Right atrium auricular region (tissue), 2 donors: ENCODE data around the gene CDKAL1. TPM values are rescaled to one million over a fixed set of nuclear protein-coding genes. Genes with fewer than 3 reads are reported as not detected.

Experiments
- DNase-seq: peaks from one replicate; pipeline ENCODE4 v3.0.0-alpha.2; 2019; ENCODE audit warnings: low spot score
- H3K27ac ChIP-seq, 2 donors: fragments of 200-600 bp; sonication (generic); 1 replicate in 1 of 2; 2 replicates in 1 of 2; pipeline ENCODE4 v1.5.1; 2016 to 2019
- H3K27me3 ChIP-seq, 2 donors: fragments of 200-600 bp; sonication (generic); one replicate each; pipeline versions ENCODE4 v1.5.1 to v1.6.0; 2017 to 2019
- H3K36me3 ChIP-seq: fragments of 200-600 bp; sonication (generic); one replicate; pipeline ENCODE4 v1.5.1; 2016
- H3K4me1 ChIP-seq, 2 donors: fragments of 200-600 bp; sonication (generic); one replicate each; pipeline versions ENCODE4 v1.5.1 to v1.6.0; 2017 to 2019
- H3K4me3 ChIP-seq, 2 donors: fragments of 200-600 bp; sonication (generic); 1 replicate in 1 of 2; 2 replicates in 1 of 2; pipeline ENCODE4 v1.5.1; 2017 to 2019; ENCODE audit warnings: mild to moderate bottlenecking in 1 of 2, moderate library complexity in 1 of 2
- H3K9me3 ChIP-seq, 2 donors: fragments of 200-600 bp; sonication (generic); one replicate each; pipeline ENCODE4 v1.5.1; 2019
- CTCF ChIP-seq, 2 donors: fragments of 200-600 bp; sonication (generic); IDR thresholded peaks; one replicate each; pipeline ENCODE4 v1.5.1; 2019; ENCODE audit warnings: antibody characterized with exemption in 2 of 2
- total RNA-seq, 2 donors: library from RNA; depleted of rRNA; stranded (reverse); fragments of >200 nt; gene quantifications; one replicate each; pipeline ENCODE4 v1.1.0, GENCODE V29; 2016

CDKAL1 gene
- total RNA-seq, 2 donors from 2014 or later = 8.8 to 10.5 TPM

DNA sequence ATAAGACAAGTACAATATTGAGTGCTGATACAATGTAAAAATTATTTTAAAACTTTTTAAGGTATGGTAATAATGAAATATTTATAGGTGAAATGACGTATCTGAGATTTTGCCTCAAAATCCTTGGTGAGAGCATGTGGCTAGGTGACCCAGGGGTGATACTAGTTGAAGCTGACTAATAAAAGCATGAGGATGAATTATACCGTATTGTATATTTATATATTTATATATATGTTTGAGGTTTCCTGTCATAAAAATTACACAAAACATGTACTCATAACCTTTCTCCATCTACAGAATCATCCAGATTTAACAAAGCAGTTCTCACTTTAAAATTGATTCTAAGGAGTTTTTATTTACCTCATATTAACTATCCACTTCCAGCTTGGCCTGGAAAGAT, 358.1 kb downstream of the CDKAL1 start:
- no peaks in the 10 kb centered on the region for H3K4me1 ChIP-seq
- no peak for TF ChIP-seq CTCF (IDR thresholded peaks at IDR 0.05)
- H3K36me3 ChIP-seq = no peaks in the 10 kb centered on the region
- DNase-seq = no peak
- H3K9me3 ChIP-seq = no peaks in the 10 kb centered on the region
- no peak overlapping the region for H3K4me3 ChIP-seq
- H3K27ac ChIP-seq = no peak overlapping the region
- no peaks in the 10 kb centered on the region for H3K27me3 ChIP-seq

- Histone ChIP-seq H3K36me3 (no peaks in the 10 kb centered on the region), H3K4me3 (no peak overlapping the region)
- DNase-seq = no peak
Measured at GRCh38 chr6:20893412-20893811, 359.2 kb downstream of the CDKAL1 start.

DNA sequence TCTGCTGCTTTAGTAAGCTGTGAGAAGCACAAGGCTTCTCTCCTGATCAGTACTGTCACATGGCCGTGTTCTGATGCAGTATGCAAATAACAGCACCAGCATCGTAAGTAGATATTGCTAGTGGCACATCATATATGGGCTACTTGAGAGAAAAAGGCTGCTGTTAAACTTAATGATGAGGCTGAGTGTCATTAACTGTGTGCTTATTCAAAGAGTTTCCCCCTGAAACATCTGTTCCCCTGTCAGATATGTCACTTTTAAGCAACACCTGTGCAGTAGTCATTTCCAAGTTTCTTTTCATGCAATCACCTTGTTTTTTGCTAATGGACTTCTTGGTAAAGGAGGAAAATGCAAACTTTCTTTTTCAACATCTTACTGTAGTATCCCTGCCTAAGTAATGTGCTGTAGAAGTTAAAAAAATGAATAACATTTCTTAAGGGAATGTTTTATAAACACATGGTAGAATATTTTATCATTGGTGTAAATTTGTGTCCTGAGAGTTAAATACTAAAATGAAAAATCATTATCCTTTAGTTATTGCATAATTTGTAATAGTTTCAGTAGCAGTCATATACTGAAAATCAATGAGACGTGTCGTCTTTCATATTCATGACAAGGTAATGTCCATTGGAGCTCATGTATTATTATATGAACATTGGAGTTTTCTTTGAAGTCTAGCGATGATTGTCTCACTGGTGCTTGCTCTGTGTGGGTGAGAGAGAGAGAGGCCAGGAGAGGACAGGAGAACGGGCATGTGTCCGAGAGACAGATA, 366.3 kb downstream of the CDKAL1 start:
- no peak for TF ChIP-seq CTCF (IDR thresholded peaks at IDR 0.05)
- H3K9me3 ChIP-seq = no peaks in the 10 kb centered on the region
- no peaks in the 10 kb centered on the region for H3K27me3 ChIP-seq
- H3K36me3 ChIP-seq = no peaks in the 10 kb centered on the region
- H3K4me3 ChIP-seq = no peak overlapping the region
- no peak overlapping the region for H3K27ac ChIP-seq
- DNase-seq = no peak
- no peaks in the 10 kb centered on the region for H3K4me1 ChIP-seq

More at GRCh38 chr6:20893412-20893811, 359.2 kb downstream of the CDKAL1 start:
- Histone ChIP-seq H3K27me3 (no peaks in the 10 kb centered on the region), H3K27ac (no peak overlapping the region), H3K4me1 (no peaks in the 10 kb centered on the region), H3K9me3 (no peaks in the 10 kb centered on the region)
- TF ChIP-seq CTCF (IDR thresholded peaks at IDR 0.05) = no peak

DNA sequence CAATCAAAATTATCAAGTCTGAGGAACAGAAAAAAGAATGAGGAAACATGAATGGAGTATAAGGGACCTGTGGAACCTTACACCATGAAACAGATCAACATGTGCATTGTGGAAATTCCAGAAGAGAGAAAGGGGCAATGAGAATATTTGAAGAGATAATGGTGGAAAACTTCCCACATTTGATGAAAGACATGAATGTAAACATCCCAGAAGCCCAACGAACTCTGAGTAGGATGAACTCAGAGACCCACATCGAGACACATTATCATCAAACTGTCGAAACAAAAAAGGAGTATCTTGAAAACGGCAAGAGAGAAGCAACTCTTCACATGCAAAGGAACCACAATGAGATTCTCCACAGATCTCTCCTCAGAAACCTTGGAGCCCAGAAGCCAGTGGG, 371.1 kb downstream of the CDKAL1 start:
- Histone ChIP-seq H3K36me3 (no peaks in the 10 kb centered on the region), H3K27me3 (no peaks in the 10 kb centered on the region), H3K27ac (no peak overlapping the region), H3K9me3 (no peaks in the 10 kb centered on the region), H3K4me3 (no peak overlapping the region), H3K4me1 (no peaks in the 10 kb centered on the region)
- DNase-seq = no peak
- no peak for TF ChIP-seq CTCF (IDR thresholded peaks at IDR 0.05)

DNA sequence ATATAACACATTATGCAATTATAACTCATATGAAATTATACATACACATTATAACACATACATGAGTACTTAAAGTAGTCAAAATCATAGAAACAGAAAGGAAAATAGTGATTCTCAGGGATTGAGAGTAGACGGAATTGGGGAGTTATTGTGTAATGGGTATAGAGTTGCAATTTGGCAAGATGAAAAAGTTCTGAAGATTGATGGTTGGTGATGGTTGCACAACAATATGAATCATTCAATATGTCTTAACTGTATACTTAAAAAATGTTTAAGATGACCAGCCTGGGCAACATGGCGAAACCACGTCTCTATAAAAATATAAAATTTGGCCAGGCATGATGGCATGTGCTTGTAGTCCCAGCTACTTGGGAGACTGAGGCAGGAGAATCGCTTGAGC, 372.7 kb downstream of the CDKAL1 start:
- Histone ChIP-seq H3K4me1 (no peaks in the 10 kb centered on the region), H3K9me3 (no peaks in the 10 kb centered on the region), H3K4me3 (no peak overlapping the region), H3K36me3 (no peaks in the 10 kb centered on the region), H3K27ac (no peak overlapping the region), H3K27me3 (no peaks in the 10 kb centered on the region)
- no peak for DNase-seq
- TF ChIP-seq CTCF (IDR thresholded peaks at IDR 0.05) = no peak
